WTC11 (cell line): ENCODE measurements around the gene DAB1. TPM values are rescaled to one million over a fixed set of nuclear protein-coding genes. Genes with fewer than 3 reads are reported as not detected.

ENCODE experiments used
- ATAC-seq: fragments of 200-7000 bp; cut with Tn5 transposase; 2 replicates; pipeline ENCODE4 v1.10.0; 2021; ENCODE audit warnings: mild to moderate bottlenecking, moderate library complexity
- CTCF ChIA-PET: fragments of 300-600 bp; sonication (Branson Sonifier 250); formaldehyde crosslinking; loops from one replicate; lab custom pipeline; 2021; ENCODE audit warnings: antibody characterized with exemption; lab: Charles Lee
- POLR2A ChIA-PET: fragments of 350-600 bp; sonication (Branson Sonifier 250); formaldehyde crosslinking; loops from one replicate; lab custom pipeline; 2021; ENCODE audit warnings: antibody characterized with exemption; lab: Charles Lee
- DNase-seq: peaks from one replicate; pipeline ENCODE4 v3.0.0; 2021; ENCODE audit warnings: low spot score
- H3K27ac Mint-ChIP-seq: 2 replicates; pipeline ENCODE4 v1.8.0; 2021; ENCODE audit warnings: mixed read lengths
- H3K27me3 Mint-ChIP-seq: 2 replicates; pipeline ENCODE4 v1.8.0; 2021; ENCODE audit warnings: low read depth, mild to moderate bottlenecking, moderate library complexity, mixed read lengths
- H3K36me3 Mint-ChIP-seq: 2 replicates; pipeline ENCODE4 v1.8.0; 2021; ENCODE audit warnings: mixed read lengths
- H3K4me1 Mint-ChIP-seq: 2 replicates; pipeline ENCODE4 v1.8.0; 2022; ENCODE audit warnings: mixed read lengths
- H3K4me3 Mint-ChIP-seq: 2 replicates; pipeline ENCODE4 v1.8.0; 2021; ENCODE audit warnings: mild to moderate bottlenecking, moderate library complexity, mixed read lengths
- H3K9me3 Mint-ChIP-seq: 2 replicates; pipeline ENCODE4 v1.8.0; 2021; ENCODE audit warnings: mixed read lengths
- AFF4 ChIP-seq: sonication (generic); formaldehyde crosslinking; IDR thresholded peaks from 2 replicates; pipeline ENCODE4 v1.8.1; 2023; ENCODE audit warnings: mild to moderate bottlenecking, missing genetic modification reagents, borderline replicate concordance
- ATF1 ChIP-seq: sonication (generic); formaldehyde crosslinking; IDR thresholded peaks from 2 replicates; pipeline ENCODE4 v1.8.1; 2023; ENCODE audit warnings: mild to moderate bottlenecking, moderate library complexity, missing genetic modification reagents
- FOXJ3 ChIP-seq: sonication (generic); formaldehyde crosslinking; IDR thresholded peaks from 2 replicates; pipeline ENCODE4 v1.9.0; 2021; ENCODE audit warnings: missing genetic modification reagents, mild to moderate bottlenecking, borderline replicate concordance
- HMGA2 ChIP-seq: fragments of 250-450 bp; sonication (Bioruptor Pico); IDR thresholded peaks from 2 replicates; pipeline ENCODE4 v1.4.0; 2021; ENCODE audit warnings: mild to moderate bottlenecking, moderate library complexity
- IRF2 ChIP-seq: sonication (generic); formaldehyde crosslinking; IDR thresholded peaks from 2 replicates; pipeline ENCODE4 v1.8.0; 2022; ENCODE audit warnings: low read depth, missing genetic modification reagents, borderline replicate concordance
- JAZF1 ChIP-seq: fragments of 250-450 bp; sonication (Bioruptor Pico); IDR thresholded peaks from 2 replicates; pipeline ENCODE4 v1.9.0; 2021; ENCODE audit warnings: moderate library complexity, mild to moderate bottlenecking, inconsistent platforms
- MYBL2 ChIP-seq: sonication (generic); formaldehyde crosslinking; IDR thresholded peaks from 2 replicates; pipeline ENCODE4 v1.8.1; 2023; ENCODE audit warnings: mild to moderate bottlenecking, moderate library complexity, missing genetic modification reagents
- NFATC4 ChIP-seq: fragments of 250-450 bp; sonication (Bioruptor Pico); IDR thresholded peaks from 2 replicates; pipeline ENCODE4 v1.9.0; 2021; ENCODE audit warnings: mild to moderate bottlenecking
- NR1H2 ChIP-seq: sonication (generic); formaldehyde crosslinking; IDR thresholded peaks from 2 replicates; pipeline ENCODE4 v1.9.0; 2021; ENCODE audit warnings: mild to moderate bottlenecking, moderate library complexity, missing genetic modification reagents
- OVOL2 ChIP-seq: fragments of 250-450 bp; sonication (Bioruptor Pico); IDR thresholded peaks from 2 replicates; pipeline ENCODE4 v1.9.0; 2021; ENCODE audit warnings: mild to moderate bottlenecking, borderline replicate concordance
- TCF7 ChIP-seq: sonication (generic); formaldehyde crosslinking; IDR thresholded peaks from 2 replicates; pipeline ENCODE4 v1.8.0; 2022; ENCODE audit warnings: mild to moderate bottlenecking, low read depth, missing genetic modification reagents, moderate library complexity
- ZMAT4 ChIP-seq: fragments of 250-450 bp; sonication (Bioruptor Pico); IDR thresholded peaks from 2 replicates; pipeline ENCODE4 v1.9.0; 2021; ENCODE audit warnings: mild to moderate bottlenecking
- ZNF219 ChIP-seq: sonication (generic); formaldehyde crosslinking; IDR thresholded peaks from 2 replicates; pipeline ENCODE4 v1.8.0; 2023; ENCODE audit warnings: missing genetic modification reagents, mild to moderate bottlenecking, borderline replicate concordance
- ZNF512 ChIP-seq: sonication (generic); formaldehyde crosslinking; IDR thresholded peaks from 2 replicates; pipeline ENCODE4 v1.8.1; 2022; ENCODE audit warnings: missing genetic modification reagents, borderline replicate concordance
- total RNA-seq: library from RNA; stranded (reverse); gene quantifications from 3 replicates; pipeline ENCODE4 v1.2.3, GENCODE V29; 2021
- TF ChIP-seq, protein P1 (sequence below): sonication (generic); formaldehyde crosslinking; IDR thresholded peaks from 2 replicates; pipeline ENCODE4 v1.8.1; 2022; ENCODE audit warnings: mild to moderate bottlenecking, moderate library complexity, missing genetic modification reagents
- TF ChIP-seq, protein P2 (sequence below): sonication (generic); formaldehyde crosslinking; IDR thresholded peaks from 2 replicates; pipeline ENCODE4 v1.8.0; 2022; ENCODE audit warnings: mild to moderate bottlenecking, missing genetic modification reagents
- TF ChIP-seq, protein P3 (sequence below): sonication (generic); formaldehyde crosslinking; conservative IDR thresholded peaks from 2 replicates; pipeline ENCODE4 v1.8.1; 2022; ENCODE audit warnings: mild to moderate bottlenecking, missing genetic modification reagents
- TF ChIP-seq, protein P4 (sequence below): sonication (generic); formaldehyde crosslinking; IDR thresholded peaks from 2 replicates; pipeline ENCODE4 v1.8.1; 2023; ENCODE audit warnings: mild to moderate bottlenecking, missing genetic modification reagents

DAB1 gene
- total RNA-seq, 1 experiment from 2014 or later = 10.7 TPM

- H3K27me3 Mint-ChIP-seq = no peaks in the 10 kb centered on the region
- no peak overlapping the region for H3K27ac Mint-ChIP-seq
- TF ChIP-seq TCF7 (CRISPR knock-in tag) = no peak
- no peak for TF ChIP-seq FOXJ3 (CRISPR knock-in tag)
- TF ChIP-seq ZMAT4 = no peak
- TF ChIP-seq NFATC4 (CRISPR knock-in tag) = no peak
- no peak for TF ChIP-seq JAZF1 (CRISPR knock-in tag)
- TF ChIP-seq, protein P1, sequence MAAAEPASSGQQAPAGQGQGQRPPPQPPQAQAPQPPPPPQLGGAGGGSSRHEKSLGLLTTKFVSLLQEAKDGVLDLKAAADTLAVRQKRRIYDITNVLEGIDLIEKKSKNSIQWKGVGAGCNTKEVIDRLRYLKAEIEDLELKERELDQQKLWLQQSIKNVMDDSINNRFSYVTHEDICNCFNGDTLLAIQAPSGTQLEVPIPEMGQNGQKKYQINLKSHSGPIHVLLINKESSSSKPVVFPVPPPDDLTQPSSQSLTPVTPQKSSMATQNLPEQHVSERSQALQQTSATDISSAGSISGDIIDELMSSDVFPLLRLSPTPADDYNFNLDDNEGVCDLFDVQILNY (CRISPR knock-in tag) = no peak
- TF ChIP-seq NR1H2 (CRISPR knock-in tag) = no peak
- no peak for TF ChIP-seq ZNF512 (CRISPR knock-in tag)
- TF ChIP-seq MYBL2 (CRISPR knock-in tag) = no peak
- no peak for TF ChIP-seq IRF2 (CRISPR knock-in tag)
- TF ChIP-seq OVOL2 (CRISPR knock-in tag) = no peak
- TF ChIP-seq, protein P2, sequence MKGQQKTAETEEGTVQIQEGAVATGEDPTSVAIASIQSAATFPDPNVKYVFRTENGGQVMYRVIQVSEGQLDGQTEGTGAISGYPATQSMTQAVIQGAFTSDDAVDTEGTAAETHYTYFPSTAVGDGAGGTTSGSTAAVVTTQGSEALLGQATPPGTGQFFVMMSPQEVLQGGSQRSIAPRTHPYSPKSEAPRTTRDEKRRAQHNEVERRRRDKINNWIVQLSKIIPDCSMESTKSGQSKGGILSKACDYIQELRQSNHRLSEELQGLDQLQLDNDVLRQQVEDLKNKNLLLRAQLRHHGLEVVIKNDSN (CRISPR knock-in tag) = no peak
- TF ChIP-seq AFF4 (CRISPR knock-in tag) = no peak
- TF ChIP-seq, all 79 proteins: peak for 0
- ChIA-PET POLR2A (no interaction called here), CTCF (interaction anchor here (1.8 kb wide), 1 partner anchor 20 kb away, joined by 4 read pairs; no protein-coding TSS in a partner anchor)
- H3K4me1 Mint-ChIP-seq = peaks cover 8% of the 10 kb centered on the region
- peaks cover 3% of the 10 kb centered on the region; the same call in 1 of the 2 replicates for H3K36me3 Mint-ChIP-seq
- peak; percentile 96 for ATAC-seq
- H3K9me3 Mint-ChIP-seq = peaks cover 7% of the 10 kb centered on the region
- no peak overlapping the region for H3K4me3 Mint-ChIP-seq
- peak; percentile 47 for DNase-seq
Observed at GRCh38 chr1:57252597-57253294, 171.1 kb downstream of the DAB1 start.

GRCh38 chr1:57250021-57250420 lies 173.8 kb downstream of the DAB1 start:
- Mint-ChIP-seq H3K27ac (no peak overlapping the region), H3K36me3 (peaks cover 18% of the 10 kb centered on the region), H3K27me3 (no peaks in the 10 kb centered on the region), H3K9me3 (peaks cover 21% of the 10 kb centered on the region), H3K4me3 (no peak overlapping the region), H3K4me1 (peaks cover 8% of the 10 kb centered on the region)
- ChIA-PET CTCF (no interaction called here), POLR2A (no interaction called here)
- DNase-seq (no peak), ATAC-seq (no peak)
- TF ChIP-seq, protein P3, sequence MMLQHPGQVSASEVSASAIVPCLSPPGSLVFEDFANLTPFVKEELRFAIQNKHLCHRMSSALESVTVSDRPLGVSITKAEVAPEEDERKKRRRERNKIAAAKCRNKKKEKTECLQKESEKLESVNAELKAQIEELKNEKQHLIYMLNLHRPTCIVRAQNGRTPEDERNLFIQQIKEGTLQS = no peak
- TF ChIP-seq ATF1 (CRISPR knock-in tag) = no peak
- no peak for TF ChIP-seq ZNF219 (CRISPR knock-in tag)
- TF ChIP-seq HMGA2 (CRISPR knock-in tag) = no peak
- no peak for TF ChIP-seq JAZF1 (CRISPR knock-in tag)
- TF ChIP-seq, protein P4, sequence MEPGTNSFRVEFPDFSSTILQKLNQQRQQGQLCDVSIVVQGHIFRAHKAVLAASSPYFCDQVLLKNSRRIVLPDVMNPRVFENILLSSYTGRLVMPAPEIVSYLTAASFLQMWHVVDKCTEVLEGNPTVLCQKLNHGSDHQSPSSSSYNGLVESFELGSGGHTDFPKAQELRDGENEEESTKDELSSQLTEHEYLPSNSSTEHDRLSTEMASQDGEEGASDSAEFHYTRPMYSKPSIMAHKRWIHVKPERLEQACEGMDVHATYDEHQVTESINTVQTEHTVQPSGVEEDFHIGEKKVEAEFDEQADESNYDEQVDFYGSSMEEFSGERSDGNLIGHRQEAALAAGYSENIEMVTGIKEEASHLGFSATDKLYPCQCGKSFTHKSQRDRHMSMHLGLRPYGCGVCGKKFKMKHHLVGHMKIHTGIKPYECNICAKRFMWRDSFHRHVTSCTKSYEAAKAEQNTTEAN (CRISPR knock-in tag) = no peak
- TF ChIP-seq ZMAT4 = no peak
